GM21737 (cell line): ENCODE data around the gene FNDC3A.
"Not testable (repeated sequence)": the region's sequence is repeated elsewhere in the genome, so short reads cannot be mapped to it uniquely, and the experiment has no call there.

ENCODE experiments used
- ATAC-seq: cut with Tn5 transposase; IDR thresholded peaks from one replicate; pipeline ENCODE4 v1.9.1; 2021; ENCODE audit warnings: mild to moderate bottlenecking, moderate library complexity; ENCODE audit not compliant: unreplicated experiment

The FNDC3A gene

DNA sequence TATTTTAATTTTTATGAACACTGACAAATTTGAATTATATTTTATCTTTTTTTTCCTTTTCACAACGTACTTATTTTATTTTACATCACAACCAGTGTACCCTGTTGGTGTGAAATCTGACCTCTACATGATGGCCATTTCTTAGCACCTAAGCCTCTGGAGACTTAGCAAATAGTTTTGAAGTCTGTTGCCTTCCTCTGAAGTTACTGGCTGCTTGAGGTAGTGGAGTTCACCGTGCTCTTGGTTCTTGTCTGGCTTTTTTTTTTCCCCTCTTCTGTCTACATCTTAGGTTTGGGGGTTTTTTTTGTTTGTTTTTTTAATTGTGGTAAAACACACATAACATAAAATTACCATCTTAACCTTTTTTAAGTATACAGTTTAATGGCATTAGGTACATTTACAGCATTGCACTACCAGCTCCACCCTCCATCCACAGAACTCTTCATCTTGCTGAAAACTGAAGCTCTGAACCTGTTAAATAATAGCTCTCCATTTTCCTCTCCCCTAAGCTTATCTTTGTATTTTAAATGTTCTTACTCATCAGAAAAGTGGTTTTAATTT is 150.3 kb downstream of the FNDC3A start:
- no peak for ATAC-seq

DNA sequence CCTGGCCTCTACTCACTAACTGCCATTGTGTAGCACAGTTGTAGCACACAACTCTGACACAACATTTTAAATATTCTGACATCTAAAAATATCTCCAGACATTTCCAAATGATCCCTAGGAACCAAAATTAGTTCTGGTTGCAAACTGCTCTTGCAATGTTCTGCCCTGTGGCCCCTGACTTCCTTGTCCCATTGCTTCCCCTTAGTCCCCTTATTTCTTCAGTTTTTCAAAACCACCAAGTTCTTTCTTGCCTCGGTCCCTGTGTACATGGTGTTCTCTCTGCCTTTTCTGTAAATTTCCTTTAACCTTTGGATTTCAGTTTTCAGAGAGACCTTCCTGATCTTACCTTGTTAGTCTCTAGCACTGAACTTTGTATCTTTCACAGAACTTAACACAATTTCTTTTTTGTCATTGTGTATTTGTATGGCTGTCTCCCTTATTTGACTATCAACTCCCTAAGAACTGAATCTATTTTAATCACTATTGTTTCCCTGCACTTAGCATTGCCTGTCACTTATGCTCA is 156.8 kb downstream of the FNDC3A start:
- no peak for ATAC-seq

DNA sequence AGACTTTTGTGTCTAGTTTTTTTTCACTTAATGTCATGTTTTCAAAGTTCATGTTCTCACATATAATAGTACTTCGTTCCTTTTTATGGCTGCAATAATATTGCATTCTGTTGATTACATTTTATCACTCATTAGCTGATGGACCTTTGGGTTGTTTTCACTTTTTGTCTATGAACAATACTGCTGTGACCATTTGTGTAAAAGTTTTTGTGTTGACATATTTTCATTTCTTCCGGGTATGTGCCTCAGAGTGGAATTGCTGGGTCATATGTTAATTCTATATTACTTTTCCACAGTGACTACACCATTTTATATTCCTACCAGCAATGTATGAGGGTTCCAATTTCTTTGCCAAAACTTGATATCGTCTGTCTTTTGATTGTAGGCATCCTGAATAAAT is 158.6 kb downstream of the FNDC3A start:
- no peak for ATAC-seq

DNA sequence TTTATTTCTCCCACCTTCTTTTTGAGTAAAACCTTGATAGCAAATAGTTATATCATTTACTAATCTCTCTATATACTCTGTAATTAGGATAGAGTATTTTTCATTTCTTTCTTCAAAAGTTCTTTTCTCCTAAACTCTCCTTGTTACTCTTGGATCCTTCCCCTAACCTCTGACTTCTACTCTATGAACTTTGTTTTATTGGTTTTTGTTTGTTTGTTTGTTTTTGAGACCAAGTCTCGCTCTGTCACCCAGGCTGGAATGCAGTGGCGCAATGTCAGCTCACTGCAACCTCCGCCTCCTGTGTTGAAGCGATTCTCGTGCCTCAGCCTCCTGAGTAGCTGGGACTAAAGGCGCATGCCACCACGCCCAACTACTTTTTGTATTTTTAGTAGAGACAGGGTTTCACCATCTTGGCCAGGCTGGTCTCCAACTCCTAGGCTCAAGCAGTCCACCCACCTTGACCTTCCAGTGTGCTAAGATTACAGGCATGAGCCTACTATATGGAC is 161.5 kb downstream of the FNDC3A start:
- not testable (repeated sequence) for ATAC-seq

DNA sequence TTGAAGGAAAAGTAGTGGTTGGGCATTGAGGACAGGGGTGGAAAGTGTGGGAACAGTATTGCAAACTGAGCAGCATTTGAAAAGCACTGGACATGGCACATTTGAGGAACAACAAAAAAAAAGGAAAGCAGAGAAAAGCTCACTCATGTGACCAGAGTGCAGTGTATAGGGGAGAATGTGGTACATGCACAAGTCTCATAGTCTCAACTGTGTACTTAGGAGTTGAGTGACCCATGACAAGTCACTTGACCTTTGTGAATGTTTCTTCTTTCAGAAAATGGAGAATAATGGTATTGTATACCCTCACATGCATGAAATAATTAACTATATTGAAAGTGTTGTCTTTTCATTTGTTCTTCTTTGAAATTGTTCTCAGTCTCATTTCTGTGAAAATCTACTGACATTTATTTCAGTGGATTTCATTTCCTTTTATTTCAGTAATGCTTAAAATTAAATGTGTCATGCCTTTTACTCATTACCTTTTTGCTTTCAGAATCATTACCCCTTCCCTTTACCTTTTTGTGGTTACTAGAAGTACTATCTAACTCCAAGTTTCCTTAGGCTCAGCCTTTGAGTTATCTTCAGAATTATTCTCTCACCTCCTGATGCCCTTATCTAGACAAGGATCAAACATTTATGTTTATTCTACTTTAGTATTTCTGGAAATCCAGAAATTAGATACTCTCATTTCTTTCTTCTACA is 165.3 kb downstream of the FNDC3A start:
- ATAC-seq = no peak

DNA sequence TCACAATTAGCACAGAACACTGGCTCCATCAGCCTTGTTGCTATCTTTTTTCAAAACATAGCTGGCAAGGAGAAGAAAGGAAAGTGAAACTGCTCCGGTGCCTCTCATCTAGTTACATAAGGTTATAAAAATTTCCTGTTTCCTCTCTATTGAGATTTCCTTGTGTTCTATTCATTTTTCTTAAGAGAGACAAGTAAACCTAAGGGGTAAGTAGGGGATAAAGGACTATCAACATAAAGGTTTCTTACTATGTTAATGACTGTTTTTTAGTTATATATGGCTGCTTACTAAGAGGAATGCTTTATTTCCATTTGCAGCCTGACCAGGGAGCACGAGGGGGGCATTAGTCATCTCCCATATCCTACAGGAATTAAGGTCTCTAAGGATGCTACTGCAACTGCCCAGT is 171.2 kb downstream of the FNDC3A start:
- no peak for ATAC-seq

DNA sequence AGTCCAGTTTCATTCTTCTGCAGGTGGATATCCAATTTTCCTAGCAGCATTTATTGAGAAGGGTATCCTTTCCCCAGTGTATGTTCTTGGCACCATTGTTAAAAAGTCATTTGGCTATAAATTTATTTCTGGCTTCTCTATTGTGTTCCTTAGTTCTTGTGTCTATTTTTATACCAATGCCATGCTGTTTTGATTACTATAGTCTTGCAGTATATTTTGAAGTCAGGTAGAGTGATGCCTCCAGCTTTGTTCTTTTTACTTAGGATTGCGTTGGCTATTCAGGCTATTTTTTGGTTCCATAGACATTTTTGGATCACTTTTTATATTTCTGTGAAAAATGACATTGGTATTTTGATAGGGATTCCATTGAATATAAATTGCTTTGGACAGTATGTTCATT is 172.7 kb downstream of the FNDC3A start:
- no peak for ATAC-seq

DNA sequence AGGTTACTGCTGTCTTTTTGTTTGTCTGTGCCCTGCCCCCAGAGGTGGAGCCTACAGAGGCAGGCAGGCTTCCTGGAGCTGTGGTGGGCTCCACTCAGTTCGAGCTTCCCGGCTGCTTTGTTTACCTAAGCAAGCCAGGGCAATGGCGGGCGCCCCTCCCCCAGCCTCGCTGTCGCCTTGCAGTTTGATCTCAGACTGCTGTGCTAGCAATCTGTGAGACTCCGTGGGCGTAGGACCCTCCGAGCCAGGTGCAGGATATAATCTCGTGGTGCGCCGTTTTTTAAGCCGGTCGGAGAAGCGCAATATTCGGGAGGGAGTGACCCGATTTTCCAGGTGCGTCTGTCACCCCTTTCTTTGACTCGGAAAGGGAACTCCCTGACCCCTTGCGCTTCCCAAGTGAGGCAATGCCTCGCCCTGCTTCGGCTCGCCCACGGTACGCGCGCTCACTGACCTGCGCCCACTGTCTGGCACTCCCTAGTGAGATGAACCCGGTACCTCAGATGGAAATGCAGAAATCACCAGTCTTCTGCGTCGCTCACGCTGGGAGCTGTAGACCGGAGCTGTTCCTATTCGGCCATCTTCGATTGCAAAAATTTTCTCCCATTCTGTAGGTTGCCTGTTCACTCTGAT is 182.4 kb downstream of the FNDC3A start:
- not testable (repeated sequence) for ATAC-seq

DNA sequence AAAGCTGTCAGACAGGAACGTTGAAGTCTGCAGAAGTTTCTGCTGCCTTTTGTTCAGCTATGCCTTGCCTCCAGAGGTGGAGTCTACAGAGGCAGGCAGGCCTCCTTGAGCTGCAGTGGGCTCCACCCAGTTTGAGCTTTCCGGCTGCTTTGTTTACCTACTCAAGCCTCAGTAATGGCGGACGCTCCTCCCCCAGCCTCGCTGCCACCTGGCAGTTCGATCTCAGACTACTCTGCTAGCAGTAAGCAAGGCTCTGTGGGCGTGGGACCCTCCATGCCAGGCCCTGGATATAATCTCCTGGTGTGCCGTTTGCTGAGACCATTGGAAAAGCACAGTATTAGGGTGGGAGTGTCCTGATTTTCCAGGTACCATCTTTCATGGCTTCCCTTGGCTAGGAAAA is 187.4 kb downstream of the FNDC3A start:
- not testable (repeated sequence) for ATAC-seq

DNA sequence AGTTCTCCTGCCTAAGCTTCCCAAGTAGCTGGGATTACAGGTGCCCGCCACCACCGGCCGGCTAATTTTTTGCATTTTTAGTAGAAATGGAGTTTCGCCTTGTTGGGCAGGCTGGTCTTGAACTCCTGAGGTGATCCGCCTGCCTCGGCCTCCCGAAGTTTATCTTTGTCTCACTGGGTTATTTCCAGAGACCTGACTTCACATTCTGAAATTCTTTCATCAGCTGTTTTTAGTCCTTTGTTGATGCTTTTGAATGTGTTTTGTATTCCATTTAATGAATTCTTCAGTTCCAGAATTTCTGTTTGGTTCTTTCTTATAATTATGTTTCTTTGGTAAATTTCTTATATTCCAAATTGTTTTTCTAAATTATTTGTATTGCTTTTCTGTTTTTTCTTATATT is 189.0 kb downstream of the FNDC3A start:
- ATAC-seq = no peak

DNA sequence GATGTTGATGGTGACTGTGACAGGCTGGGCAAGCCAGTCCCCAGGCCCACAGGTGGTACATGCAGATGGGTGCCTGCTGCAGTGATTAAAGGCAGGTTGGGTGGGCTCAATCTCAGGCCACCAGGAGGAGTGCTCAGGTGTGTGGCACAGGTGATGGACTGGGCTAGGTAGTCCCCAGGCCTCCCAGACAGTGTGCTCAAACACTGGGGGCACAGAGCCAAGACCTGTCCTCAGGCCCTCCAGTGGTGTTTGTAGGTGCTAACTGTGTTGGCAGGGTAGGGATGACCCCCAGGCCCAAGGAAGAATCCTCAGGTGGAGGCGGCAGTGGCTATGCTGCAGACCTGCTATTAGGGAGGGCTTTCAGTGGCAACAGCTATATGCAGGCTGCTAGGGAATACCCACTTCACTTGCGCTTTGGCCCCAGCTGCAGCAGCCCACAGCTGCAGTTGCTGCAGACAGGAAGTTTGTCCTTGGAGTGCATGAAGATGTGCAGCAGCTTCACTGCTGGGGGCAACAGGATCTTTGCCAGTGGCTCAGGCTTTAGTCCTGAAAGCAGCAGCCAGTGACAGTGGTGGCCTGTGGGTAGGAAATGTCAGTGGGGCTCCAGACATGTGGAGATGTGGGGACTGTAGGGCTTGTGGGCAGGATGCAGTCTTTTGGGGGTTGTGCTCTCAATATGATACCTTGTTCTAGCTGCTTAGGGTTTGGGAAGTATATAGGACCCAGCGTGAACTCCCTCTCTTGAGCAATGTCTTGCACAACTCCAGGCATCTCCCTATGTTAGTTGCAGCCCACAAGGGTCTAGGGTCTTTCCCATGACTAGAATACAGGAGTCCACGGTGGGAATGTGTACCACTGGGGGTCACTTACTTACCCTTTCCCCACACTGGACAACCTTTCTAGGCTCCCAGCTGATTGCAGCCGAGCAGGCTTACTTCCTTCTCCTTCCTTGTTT is 190.4 kb downstream of the FNDC3A start:
- ATAC-seq = no peak

DNA sequence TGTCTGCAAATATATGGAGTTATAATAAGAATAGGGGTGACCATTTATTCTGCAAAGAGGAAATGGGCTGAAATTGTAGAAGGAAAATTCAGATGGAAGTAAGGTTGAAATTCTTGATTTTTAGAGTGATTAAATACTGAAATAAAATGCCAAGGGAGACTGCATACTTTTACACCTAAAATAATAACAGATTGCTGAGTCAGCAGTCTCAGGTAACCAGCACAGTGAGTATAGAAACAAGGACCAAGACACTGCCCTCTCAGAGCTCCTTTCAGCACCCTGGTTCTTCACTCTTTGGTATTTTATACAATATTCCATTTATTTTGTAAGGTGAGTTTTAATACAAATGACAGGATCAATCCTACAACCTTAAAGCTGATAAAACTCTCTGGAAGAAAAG is 195.6 kb downstream of the FNDC3A start:
- ATAC-seq = no peak

DNA sequence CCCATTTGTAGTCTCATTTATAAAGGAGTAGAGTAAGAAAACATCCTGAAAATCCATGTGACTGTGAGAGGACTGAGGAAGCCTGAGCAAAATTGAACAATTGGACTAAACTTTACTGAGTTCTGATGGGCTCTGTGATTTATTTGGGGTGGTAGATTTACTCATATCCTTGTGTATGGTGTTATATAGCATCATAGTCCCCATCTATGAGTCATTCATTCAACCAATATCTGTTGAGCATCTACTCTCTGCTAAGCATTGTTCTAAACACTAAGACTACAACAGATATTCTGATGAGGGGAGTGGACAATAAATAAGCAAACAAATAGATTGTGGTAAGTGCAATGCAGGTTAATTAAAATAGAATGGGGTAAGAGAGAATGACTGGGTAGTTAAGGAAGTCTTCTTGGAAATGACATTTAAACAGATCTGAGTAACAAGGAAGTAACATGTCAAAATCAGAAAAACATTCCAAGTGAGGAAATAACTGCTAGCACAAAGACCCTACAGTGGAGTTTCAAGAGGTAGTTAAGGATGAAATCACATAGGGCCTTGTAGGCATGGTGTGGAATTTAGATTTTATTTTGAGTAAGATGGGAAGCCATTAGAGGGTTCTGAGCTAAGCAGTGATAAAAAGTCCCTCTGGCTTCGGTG is 208.1 kb downstream of the FNDC3A start:
- no peak for ATAC-seq

DNA sequence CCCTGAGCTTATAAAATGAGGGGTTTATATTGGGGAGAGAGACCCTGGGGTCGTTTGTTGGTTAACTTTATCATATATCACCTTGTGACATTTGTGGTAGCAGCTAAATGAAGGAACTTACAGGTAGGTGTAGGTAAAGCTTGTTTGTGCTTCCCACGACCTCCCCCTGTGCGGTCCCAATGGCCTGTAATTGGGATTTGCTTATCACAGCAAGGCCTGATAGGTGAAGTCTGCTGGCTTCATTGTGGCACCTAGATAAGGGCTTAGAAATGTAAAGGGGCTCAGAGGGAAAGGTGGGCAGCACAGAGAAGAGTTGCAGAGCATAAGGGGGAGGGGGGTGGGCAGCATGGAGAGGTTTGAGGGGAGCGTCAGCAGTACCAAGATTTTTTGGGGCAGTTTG is 208.9 kb downstream of the FNDC3A start:
- ATAC-seq = no peak

DNA sequence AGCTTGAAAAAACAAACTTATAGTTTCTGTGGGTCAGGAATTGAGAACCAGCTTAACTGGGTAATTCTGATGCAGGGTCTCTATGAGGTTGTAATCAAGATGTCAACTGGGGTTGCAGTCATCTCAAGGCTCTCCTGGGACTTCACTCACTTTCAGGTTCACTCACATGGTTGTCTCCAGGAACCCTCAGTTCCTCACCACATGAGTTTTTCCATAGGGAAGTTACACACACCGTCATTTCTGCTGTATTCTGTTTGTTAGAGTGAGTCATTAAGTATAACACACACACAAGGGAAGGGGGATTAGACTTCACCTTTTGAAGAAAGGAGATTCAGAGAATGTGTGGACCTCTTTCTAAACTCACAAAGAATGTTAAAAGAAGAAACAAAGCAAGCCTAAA is 209.6 kb downstream of the FNDC3A start:
- ATAC-seq = no peak

DNA sequence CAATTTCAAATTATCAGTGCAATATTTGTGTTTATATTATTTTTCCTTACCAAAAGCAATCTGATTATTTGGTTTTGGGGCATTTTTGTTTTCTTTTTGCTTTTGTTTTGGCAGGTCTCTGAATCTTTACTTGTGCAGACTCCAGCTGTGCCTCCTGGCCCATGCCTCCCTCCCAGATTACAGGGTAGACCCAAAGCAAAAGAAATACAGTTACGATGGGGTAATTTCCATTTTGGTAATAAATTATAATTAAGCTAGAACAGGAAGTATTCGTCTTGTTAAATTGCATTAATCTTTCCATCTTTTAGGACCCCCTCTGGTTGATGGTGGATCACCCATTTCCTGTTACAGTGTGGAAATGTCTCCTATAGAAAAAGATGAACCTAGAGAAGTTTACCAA is 215.2 kb downstream of the FNDC3A start:
- ATAC-seq = no peak

DNA sequence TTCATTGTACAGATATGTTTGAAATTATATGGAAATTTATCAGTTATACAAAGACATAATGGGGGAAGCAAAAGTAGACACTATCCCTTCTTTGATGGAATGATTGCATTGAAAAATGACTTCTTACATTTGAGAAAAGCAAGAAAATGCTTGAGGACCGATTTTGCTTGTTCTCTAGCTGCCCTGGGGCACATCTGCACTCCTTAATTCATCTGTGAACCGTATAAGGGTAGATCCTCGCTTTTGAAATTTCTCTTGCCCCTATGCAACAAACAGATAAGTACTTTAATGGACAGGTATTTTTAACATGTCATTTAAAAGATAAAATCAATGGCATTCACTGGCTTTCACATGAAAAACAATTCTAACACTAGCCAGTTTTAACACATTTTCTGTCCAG is 230.9 kb downstream of the FNDC3A start:
- no peak for ATAC-seq

DNA sequence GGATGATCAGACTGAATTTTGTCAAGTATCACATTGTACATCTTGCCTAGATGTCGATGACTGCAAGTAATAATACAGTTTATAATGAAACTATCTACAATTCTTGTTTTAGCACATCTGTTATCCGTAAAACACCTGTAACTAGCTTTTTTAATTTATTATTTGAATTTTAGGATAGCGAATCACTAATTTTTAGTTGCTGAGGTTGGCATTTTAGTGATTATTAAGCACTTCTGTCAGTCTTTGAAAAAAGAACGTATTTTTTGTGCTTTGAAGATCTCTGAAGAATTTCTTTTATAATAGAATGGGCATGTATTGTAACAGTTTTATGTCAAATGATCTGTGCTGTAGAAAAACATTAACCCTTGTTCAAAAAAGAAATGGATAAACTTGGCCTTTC is 232.9 kb downstream of the FNDC3A start:
- no peak for ATAC-seq

DNA sequence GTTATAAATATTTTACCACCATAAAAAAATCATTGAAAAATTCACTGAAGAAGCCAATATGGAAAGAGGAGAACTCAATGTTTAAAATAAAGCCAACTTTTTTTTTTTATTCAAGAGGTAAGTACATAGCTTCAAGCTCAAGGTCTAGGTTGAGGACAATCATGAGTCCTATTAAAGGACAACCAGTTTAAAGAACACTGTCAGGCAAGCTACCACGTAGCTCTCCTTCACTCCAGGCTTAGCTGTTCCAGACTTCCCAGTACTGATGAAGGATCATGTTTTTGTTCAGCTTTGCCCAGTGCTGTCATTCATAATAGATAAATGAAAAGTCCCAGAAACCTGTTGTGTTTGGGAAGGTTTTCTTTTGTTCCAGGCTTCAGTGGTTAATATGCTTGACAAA is 234.4 kb downstream of the FNDC3A start:
- ATAC-seq = no peak

DNA sequence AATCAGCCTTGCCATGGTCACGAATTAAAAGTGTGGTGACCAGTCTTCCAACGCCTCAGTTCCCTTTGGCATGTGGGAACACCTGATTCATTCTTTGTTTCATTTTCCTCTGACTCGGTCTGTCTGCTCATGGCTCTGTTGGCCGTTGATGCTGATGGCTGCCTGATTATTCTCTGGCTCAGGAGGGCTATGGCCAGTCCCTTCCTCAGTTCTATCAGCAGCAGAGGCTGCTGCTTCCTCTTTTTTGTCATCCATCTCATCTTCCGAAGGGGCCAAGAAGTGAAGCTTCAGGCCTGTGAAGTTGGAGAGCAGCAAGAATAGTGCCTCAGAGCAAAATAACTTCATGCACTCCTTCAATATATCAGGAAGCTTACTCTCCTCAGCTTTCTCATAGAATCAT is 235.0 kb downstream of the FNDC3A start:
- no peak for ATAC-seq
